Upper lobe of left lung (tissue), 6 donors: Measurements from ENCODE around the gene SLCO3A1. TPM values are rescaled to one million over a fixed set of nuclear protein-coding genes. Genes with fewer than 3 reads are reported as not detected.
A peak's percentile ranks its signal among the peaks of the same experiment; 100 is the strongest.

Experiments
- ATAC-seq, 2 donors: fragments of 200-7000 bp; cut with Tn5 transposase; one replicate each; pipeline ENCODE4 v1.9.1; 2022; ENCODE audit warnings: mild to moderate bottlenecking in 2 of 2, moderate library complexity in 2 of 2; ENCODE audit not compliant: low FRiP score in 2 of 2
- DNase-seq, 2 donors: peaks; one replicate each; pipeline ENCODE4 v3.0.0-alpha.2; 2019 to 2020
- H3K27ac ChIP-seq, 4 donors: fragments of 200-600 bp; sonication (generic); one replicate each; pipeline ENCODE4 v1.5.1; 2016 to 2019
- H3K27me3 ChIP-seq, 4 donors: fragments of 200-600 bp; sonication (generic); one replicate each; pipeline ENCODE4 v1.5.1; 2017 to 2019
- H3K36me3 ChIP-seq, 4 donors: fragments of 200-600 bp; sonication (generic); one replicate each; pipeline ENCODE4 v1.5.1; 2016 to 2019
- H3K4me1 ChIP-seq, 4 donors: fragments of 200-600 bp; sonication (generic); one replicate each; pipeline ENCODE4 v1.5.1; 2018 to 2019
- H3K4me3 ChIP-seq, 4 donors: fragments of 200-600 bp; sonication (generic); one replicate each; pipeline ENCODE4 v1.5.1; 2017 to 2019; ENCODE audit warnings: mild to moderate bottlenecking in 2 of 4, moderate library complexity in 1 of 4
- H3K9me3 ChIP-seq, 4 donors: fragments of 200-600 bp; sonication (generic); one replicate each; pipeline ENCODE4 v1.5.1; 2018 to 2019
- EP300 ChIP-seq, 4 donors: sonication (generic); formaldehyde crosslinking; IDR thresholded peaks; one replicate each; pipeline ENCODE4 v1.5.1; 2017; ENCODE audit warnings: antibody characterized with exemption in 4 of 4, control low read depth in 2 of 4
- POLR2A ChIP-seq, 4 donors: fragments of 450-650 bp; IDR thresholded peaks; one replicate each; pipeline ENCODE4 v1.5.1; 2016 to 2017; ENCODE audit warnings: antibody characterized with exemption in 4 of 4, mild to moderate bottlenecking in 2 of 4
- POLR2AphosphoS5 ChIP-seq, 2 donors: sonication (generic); formaldehyde crosslinking; IDR thresholded peaks; one replicate each; pipeline ENCODE4 v1.5.1; 2017; ENCODE audit warnings: antibody characterized with exemption in 2 of 2
- WGBS, 2 donors: methylation state at CpG; one replicate each; pipeline ENCODE4 v1.1.5; 2017 to 2018; 5-methylcytosine and 5-hydroxymethylcytosine counted together
- total RNA-seq, 6 donors: library from RNA; depleted of rRNA in 4 of 6; stranded (reverse); fragments of >200 nt in 4 of 6; gene quantifications; one replicate each; pipeline versions ENCODE4 v1.1.0 to v1.2.1, GENCODE V29; 2016 to 2021
- TF ChIP-seq, protein P1 (sequence below), 6 experiments: fragments of 450-650 bp in 4 of 6; fragments of 200-600 bp in 2 of 6; sonication (generic) in 2 of 6; IDR thresholded peaks; one replicate each; pipeline ENCODE4 v1.5.1; 2016 to 2019; ENCODE audit warnings: antibody characterized with exemption in 6 of 6
- donor health status: DM: no; HTN: no; CAD: no; lungs with moderate emphysema.
- donor health status: DM: no; HTN: yes; CAD: no; lungs with severe emphysema.

Gene SLCO3A1
- total RNA-seq, 6 donors from 2014 or later: 29.3 to 56.6 (median 46.7) TPM

DNA sequence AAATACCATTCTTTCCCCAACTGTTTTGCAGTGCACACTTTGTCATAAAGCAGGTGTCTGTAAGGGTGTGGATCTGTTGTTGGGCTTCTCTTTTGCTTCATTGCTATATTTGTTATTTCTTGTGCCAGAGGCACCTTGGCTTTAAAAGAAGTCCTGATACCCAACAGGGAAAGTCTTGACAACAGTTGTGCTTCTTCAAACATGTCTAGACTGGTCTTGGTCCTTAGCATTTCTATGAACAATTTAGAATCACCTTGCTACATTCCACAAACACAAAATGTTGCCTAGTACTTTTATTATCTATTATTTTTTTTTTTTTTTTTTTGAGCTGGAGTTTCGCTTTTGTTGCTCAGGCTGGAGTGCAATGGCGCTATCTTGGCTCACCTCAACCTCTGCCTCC is 233.7 kb downstream of the SLCO3A1 start:
- Histone ChIP-seq H3K4me1 (peaks cover 2 to 3% (median 3%) of the 10 kb centered on the region in 4 donors), H3K36me3 (no peaks in the 10 kb centered on the region), H3K9me3 (no peaks in the 10 kb centered on the region), H3K27me3 (no peaks in the 10 kb centered on the region), H3K4me3 (no peak overlapping the region), H3K27ac (no peak overlapping the region)
- WGBS, 2 donors: 89 to 96% methylated on average over 2 of the region's 2 CpGs
- DNase-seq (no peak), ATAC-seq (no peak)
- TF ChIP-seq, protein P1, sequence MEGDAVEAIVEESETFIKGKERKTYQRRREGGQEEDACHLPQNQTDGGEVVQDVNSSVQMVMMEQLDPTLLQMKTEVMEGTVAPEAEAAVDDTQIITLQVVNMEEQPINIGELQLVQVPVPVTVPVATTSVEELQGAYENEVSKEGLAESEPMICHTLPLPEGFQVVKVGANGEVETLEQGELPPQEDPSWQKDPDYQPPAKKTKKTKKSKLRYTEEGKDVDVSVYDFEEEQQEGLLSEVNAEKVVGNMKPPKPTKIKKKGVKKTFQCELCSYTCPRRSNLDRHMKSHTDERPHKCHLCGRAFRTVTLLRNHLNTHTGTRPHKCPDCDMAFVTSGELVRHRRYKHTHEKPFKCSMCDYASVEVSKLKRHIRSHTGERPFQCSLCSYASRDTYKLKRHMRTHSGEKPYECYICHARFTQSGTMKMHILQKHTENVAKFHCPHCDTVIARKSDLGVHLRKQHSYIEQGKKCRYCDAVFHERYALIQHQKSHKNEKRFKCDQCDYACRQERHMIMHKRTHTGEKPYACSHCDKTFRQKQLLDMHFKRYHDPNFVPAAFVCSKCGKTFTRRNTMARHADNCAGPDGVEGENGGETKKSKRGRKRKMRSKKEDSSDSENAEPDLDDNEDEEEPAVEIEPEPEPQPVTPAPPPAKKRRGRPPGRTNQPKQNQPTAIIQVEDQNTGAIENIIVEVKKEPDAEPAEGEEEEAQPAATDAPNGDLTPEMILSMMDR (IDR thresholded peaks at IDR 0.05): no peak
- no peak for TF ChIP-seq POLR2AphosphoS5 (IDR thresholded peaks at IDR 0.05)
- TF ChIP-seq POLR2A (IDR thresholded peaks at IDR 0.05): no peak
- TF ChIP-seq EP300 (IDR thresholded peaks at IDR 0.05): no peak

DNA sequence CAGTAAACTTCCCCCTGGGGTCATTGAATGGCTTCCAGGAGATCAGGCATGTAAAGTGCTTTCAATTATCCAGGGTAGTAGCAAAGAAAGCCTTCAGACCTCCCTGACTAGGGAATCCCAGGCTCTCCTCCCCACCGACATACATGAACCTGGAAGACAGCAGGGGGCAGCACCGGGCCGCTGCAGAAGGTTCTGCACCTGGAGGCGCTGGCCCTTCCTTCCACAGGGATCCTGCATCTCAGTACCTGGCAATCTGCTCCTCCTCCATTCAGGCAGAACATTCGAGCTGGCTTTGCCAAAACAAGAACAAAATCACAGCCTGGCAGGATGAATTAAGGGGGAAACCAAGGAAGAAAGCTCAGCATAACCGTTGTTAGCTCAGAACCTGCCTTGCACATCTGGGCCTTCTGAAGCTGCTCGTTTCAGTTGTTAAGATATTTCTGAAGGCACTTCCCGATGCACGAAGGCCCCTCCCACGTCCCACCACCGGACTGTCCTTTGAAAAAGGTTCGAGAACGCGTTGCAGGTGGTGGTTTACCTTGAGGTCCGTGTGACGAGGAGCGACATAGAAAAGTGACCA is 237.7 kb downstream of the SLCO3A1 start:
- TF ChIP-seq POLR2AphosphoS5 (IDR thresholded peaks at IDR 0.05): no peak
- TF ChIP-seq, protein P1 (IDR thresholded peaks at IDR 0.05): peak in 5 of 6 experiments; percentile 34 to 40 (median 38)
- TF ChIP-seq EP300 (IDR thresholded peaks at IDR 0.05): no peak
- TF ChIP-seq POLR2A (IDR thresholded peaks at IDR 0.05): no peak
- H3K4me3 ChIP-seq: no peak overlapping the region
- ATAC-seq: peak in 1 of 2 donors; percentile 35
- DNase-seq: peak in 1 of 2 donors; percentile 43
- WGBS, 2 donors: 76 to 82% methylated on average over 15 to 17 of the region's 17 CpGs
- no peak overlapping the region for H3K27ac ChIP-seq
- H3K4me1 ChIP-seq: peaks cover 0 to 11% (median 0%) of the 10 kb centered on the region in 4 donors
- no peaks in the 10 kb centered on the region for H3K27me3 ChIP-seq
- no peaks in the 10 kb centered on the region for H3K9me3 ChIP-seq
- H3K36me3 ChIP-seq: peaks cover 0 to 7% (median 0%) of the 10 kb centered on the region in 4 donors

DNA sequence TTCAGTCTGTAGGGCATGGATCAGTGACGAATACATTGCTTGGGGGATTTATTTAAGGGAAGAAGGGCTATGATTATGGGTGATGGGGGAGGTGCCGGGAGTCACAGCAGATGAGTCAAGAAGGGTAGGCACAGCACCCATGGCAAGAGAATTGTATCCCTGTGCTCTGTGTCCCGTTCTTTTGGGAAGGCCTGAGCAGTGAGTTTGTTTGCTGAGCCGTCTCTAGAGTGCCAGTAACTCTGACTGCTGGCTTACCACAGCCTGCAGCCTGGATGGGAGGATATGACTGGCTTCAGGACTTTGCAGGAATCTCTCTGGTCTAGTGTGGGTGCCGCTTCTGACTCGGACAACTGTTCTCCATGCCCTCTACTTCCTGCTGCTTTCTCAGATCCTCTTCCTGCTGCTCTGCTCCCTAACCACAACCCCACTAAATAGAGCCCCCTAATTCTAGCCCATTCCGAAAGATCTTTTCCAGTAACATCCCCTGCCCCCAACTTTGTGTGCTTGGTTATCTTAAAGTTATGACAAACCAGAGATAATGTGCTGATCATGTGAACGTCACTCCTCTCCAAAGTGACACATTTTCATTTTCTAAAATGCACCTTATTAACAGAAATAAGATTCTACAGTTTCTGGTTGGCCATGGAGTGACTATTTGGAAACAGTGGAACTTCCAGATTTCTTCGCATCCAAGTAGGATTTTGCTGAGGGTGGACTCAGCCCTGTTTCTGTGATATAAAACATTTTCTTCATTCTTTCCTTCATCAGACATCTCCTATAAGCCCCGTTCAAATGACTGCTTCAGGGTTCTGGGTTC is 239.0 kb downstream of the SLCO3A1 start:
- Histone ChIP-seq H3K9me3 (no peaks in the 10 kb centered on the region), H3K27me3 (no peaks in the 10 kb centered on the region), H3K4me3 (no peak overlapping the region), H3K27ac (no peak overlapping the region), H3K36me3 (peaks cover 0 to 11% (median 0%) of the 10 kb centered on the region in 4 donors), H3K4me1 (peaks cover 0 to 13% (median 1%) of the 10 kb centered on the region in 4 donors)
- TF ChIP-seq, protein P1 (IDR thresholded peaks at IDR 0.05): no peak
- TF ChIP-seq POLR2A (IDR thresholded peaks at IDR 0.05) (no peak), EP300 (IDR thresholded peaks at IDR 0.05) (no peak), POLR2AphosphoS5 (IDR thresholded peaks at IDR 0.05) (no peak)
- ATAC-seq (no peak), DNase-seq (no peak)
- WGBS, 2 donors: 69 to 86% methylated on average over 10 of the region's 10 CpGs

DNA sequence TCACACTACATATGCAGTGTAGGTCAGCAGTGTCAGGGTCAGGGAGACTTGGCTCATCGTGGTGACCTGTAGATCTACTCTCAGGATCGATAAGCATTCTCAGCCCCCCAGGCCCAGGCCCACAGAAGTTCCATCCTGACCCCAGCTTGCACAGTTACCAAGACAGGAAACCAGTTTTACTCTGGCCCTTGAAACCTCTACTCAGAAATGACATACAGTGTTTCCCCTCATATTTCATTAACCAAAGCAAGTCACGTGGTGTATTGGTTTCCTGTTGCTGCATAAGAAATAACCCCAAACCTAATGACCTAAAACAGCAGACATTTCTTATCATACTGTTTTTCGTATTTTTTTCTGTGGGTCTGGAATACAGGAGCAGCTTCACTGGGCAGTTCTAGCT is 242.2 kb downstream of the SLCO3A1 start:
- Histone ChIP-seq H3K27me3 (no peaks in the 10 kb centered on the region), H3K27ac (peak overlapping the region in 1 of 4 donors; percentile 13), H3K36me3 (peaks cover 0 to 16% (median 0%) of the 10 kb centered on the region in 4 donors), H3K9me3 (no peaks in the 10 kb centered on the region), H3K4me3 (no peak overlapping the region), H3K4me1 (peaks cover 0 to 14% (median 3%) of the 10 kb centered on the region in 4 donors)
- no peak for ATAC-seq
- WGBS, 2 donors: 50 to 65% methylated on average over 4 of the region's 4 CpGs
- no peak for TF ChIP-seq EP300 (IDR thresholded peaks at IDR 0.05)
- no peak for TF ChIP-seq POLR2A (IDR thresholded peaks at IDR 0.05)
- no peak for TF ChIP-seq POLR2AphosphoS5 (IDR thresholded peaks at IDR 0.05)
- TF ChIP-seq, protein P1 (IDR thresholded peaks at IDR 0.05): no peak
- no peak for DNase-seq
